IPS-18c (cell line): Measurements from ENCODE around the gene IST1.

Source experiments
- H3K4me3 ChIP-seq: 2 replicates; pipeline ENCODE4 v1.7.0; 2013; ENCODE audit warnings: low read depth, mild to moderate bottlenecking, low read length, moderate library complexity; ENCODE audit not compliant: insufficient read depth
- H3K9me3 ChIP-seq: one replicate; pipeline ENCODE4 v1.6.1; 2013; ENCODE audit warnings: mild to moderate bottlenecking, low read length, moderate library complexity; ENCODE audit not compliant: control insufficient read depth, insufficient read depth

IST1 gene

GRCh38 chr16:71973001-71973400 lies 77.7 kb downstream of the IST1 start:
- H3K4me3 ChIP-seq = no peak overlapping the region
- H3K9me3 ChIP-seq = no peaks in the 10 kb centered on the region

GRCh38 chr16:71974068-71974818 lies 78.9 kb downstream of the IST1 start:
- no peaks in the 10 kb centered on the region for H3K9me3 ChIP-seq
- H3K4me3 ChIP-seq = no peak overlapping the region
